NB4 (cell line): Measurements from ENCODE around the gene NIM1K.

Experiments
- DNase-seq: peaks from one replicate; pipeline ENCODE4 v3.0.0; 2010; ENCODE audit warnings: low read depth
- H3K4me3 ChIP-seq: one replicate; pipeline ENCODE4 v1.5.1; 2011; ENCODE audit warnings: mild to moderate bottlenecking, low read depth, low read length, moderate library complexity
- CTCF ChIP-seq: IDR thresholded peaks from one replicate; pipeline ENCODE4 v1.5.1; 2012; ENCODE audit warnings: low read depth, low read length
- MAX ChIP-seq: IDR thresholded peaks from 2 replicates; pipeline ENCODE4 v1.6.1; 2011; ENCODE audit warnings: low read depth, low read length
- MYC ChIP-seq: IDR thresholded peaks from 2 replicates; pipeline ENCODE4 v1.6.1; 2011; ENCODE audit warnings: low read depth, low read length
- POLR2A ChIP-seq: IDR thresholded peaks from 2 replicates; pipeline ENCODE4 v1.6.1; 2011; ENCODE audit warnings: mild to moderate bottlenecking; ENCODE audit not compliant: insufficient read length; ENCODE audit errors: extremely low read depth

The NIM1K gene

GRCh38 chr5:43233946-43234345 is 41.9 kb downstream of the NIM1K start:
- DNase-seq: no peak
- TF ChIP-seq POLR2A (no peak), MYC (no peak), CTCF (no peak), MAX (no peak)
- no peak overlapping the region for H3K4me3 ChIP-seq

- H3K4me3 ChIP-seq: no peak overlapping the region
- DNase-seq: no peak
- no peak for TF ChIP-seq MYC
- no peak for TF ChIP-seq POLR2A
- TF ChIP-seq MAX: no peak
- no peak for TF ChIP-seq CTCF
These were observed 44.8 kb downstream of the NIM1K start for GRCh38 chr5:43236653-43237355.

GRCh38 chr5:43242196-43242595 is 50.2 kb downstream of the NIM1K start:
- TF ChIP-seq MAX: no peak
- TF ChIP-seq CTCF: no peak
- no peak for TF ChIP-seq POLR2A
- no peak for TF ChIP-seq MYC

GRCh38 chr5:43243270-43243669 is 51.2 kb downstream of the NIM1K start:
- TF ChIP-seq MYC (no peak), POLR2A (no peak), MAX (no peak), CTCF (no peak)
- H3K4me3 ChIP-seq: no peak overlapping the region
- DNase-seq: no peak

More at GRCh38 chr5:43242196-43242595, 50.2 kb downstream of the NIM1K start:
- H3K4me3 ChIP-seq: no peak overlapping the region
- DNase-seq: no peak

GRCh38 chr5:43244823-43245565 is 53.0 kb downstream of the NIM1K start:
- no peak overlapping the region for H3K4me3 ChIP-seq
- TF ChIP-seq MYC: no peak
- no peak for TF ChIP-seq CTCF
- TF ChIP-seq MAX: no peak
- no peak for TF ChIP-seq POLR2A
- no peak for DNase-seq
